ENCODE data around the gene B3GNT5. TPM values are rescaled to one million over a fixed set of nuclear protein-coding genes. Genes with fewer than 3 reads are reported as not detected.

Gene B3GNT5
- total RNA-seq, 1 donor from 2014 or later = 6.9 TPM

DNA sequence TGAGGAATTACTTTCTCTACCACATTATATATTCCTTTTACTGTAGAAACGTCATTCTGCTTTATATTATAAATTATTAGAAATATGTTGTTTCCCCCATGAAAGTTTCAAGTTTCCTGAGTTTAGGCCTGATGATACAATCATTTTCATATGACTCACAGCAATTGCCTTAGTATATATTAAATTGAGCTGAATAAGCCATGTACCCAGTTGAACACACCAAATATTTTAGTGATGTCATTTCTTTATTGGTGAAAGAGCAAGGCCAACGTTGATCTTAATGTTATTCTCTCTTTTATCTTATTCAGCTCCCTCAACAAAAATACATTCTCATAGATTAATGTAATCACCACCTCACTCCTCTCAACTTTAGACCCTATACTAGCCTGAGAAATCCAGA, 30.8 kb downstream of the B3GNT5 start:
- no peak for DNase-seq (ENCODE audit: low spot score)
- H3K4me1 Mint-ChIP-seq (ENCODE audit: unreplicated experiment) = no peaks in the 10 kb centered on the region
- H3K4me3 Mint-ChIP-seq (ENCODE audit: unreplicated experiment) = no peak overlapping the region
- no peaks in the 10 kb centered on the region for H3K9me3 Mint-ChIP-seq (ENCODE audit: unreplicated experiment)
- no peak for TF ChIP-seq CTCF (IDR thresholded peaks at IDR 0.05; ENCODE audit: unreplicated experiment)
- no peak overlapping the region for H3K27ac Mint-ChIP-seq (ENCODE audit: unreplicated experiment)
- no peaks in the 10 kb centered on the region for H3K36me3 Mint-ChIP-seq (ENCODE audit: low read depth, unreplicated experiment)
- H3K27me3 Mint-ChIP-seq (ENCODE audit: unreplicated experiment) = peaks cover 1% of the 10 kb centered on the region

GRCh38 chr3:183284570-183284969, 31.5 kb downstream of the B3GNT5 start:
- no peak for TF ChIP-seq CTCF (IDR thresholded peaks at IDR 0.05; ENCODE audit: unreplicated experiment)
- Mint-ChIP-seq H3K4me3 (ENCODE audit: unreplicated experiment) (no peak overlapping the region), H3K9me3 (ENCODE audit: unreplicated experiment) (no peaks in the 10 kb centered on the region), H3K27ac (ENCODE audit: unreplicated experiment) (no peak overlapping the region), H3K4me1 (ENCODE audit: unreplicated experiment) (no peaks in the 10 kb centered on the region), H3K27me3 (ENCODE audit: unreplicated experiment) (peaks cover 1% of the 10 kb centered on the region), H3K36me3 (ENCODE audit: low read depth, unreplicated experiment) (no peaks in the 10 kb centered on the region)
- no peak for DNase-seq (ENCODE audit: low spot score)

DNA sequence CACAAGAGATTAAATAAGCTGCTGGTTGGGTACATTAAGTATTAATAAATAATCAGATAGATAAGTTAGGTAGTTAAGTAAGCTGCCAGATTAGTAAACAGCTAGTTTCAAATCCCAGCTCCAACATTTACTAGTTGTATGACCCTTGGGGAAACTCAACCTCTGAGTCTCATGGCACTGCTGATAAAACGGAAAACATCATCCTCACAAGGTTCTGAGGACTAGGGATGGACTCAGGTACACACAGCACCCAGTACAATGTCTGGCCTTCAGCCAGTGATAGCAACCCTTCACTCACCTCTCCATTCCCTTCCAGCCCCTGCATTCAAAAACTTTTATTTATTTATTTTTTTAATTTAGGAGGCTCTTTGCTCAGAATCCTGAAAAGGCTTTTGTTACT, 32.3 kb downstream of the B3GNT5 start:
- Mint-ChIP-seq H3K27me3 (ENCODE audit: unreplicated experiment) (peaks cover 1% of the 10 kb centered on the region), H3K36me3 (ENCODE audit: low read depth, unreplicated experiment) (no peaks in the 10 kb centered on the region), H3K4me1 (ENCODE audit: unreplicated experiment) (no peaks in the 10 kb centered on the region), H3K4me3 (ENCODE audit: unreplicated experiment) (no peak overlapping the region), H3K27ac (ENCODE audit: unreplicated experiment) (no peak overlapping the region), H3K9me3 (ENCODE audit: unreplicated experiment) (no peaks in the 10 kb centered on the region)
- TF ChIP-seq CTCF (IDR thresholded peaks at IDR 0.05; ENCODE audit: unreplicated experiment) = no peak
- DNase-seq (ENCODE audit: low spot score) = no peak

- no peak overlapping the region for H3K4me3 Mint-ChIP-seq (ENCODE audit: unreplicated experiment)
- H3K4me1 Mint-ChIP-seq (ENCODE audit: unreplicated experiment) = no peaks in the 10 kb centered on the region
- H3K27me3 Mint-ChIP-seq (ENCODE audit: unreplicated experiment) = peaks cover 1% of the 10 kb centered on the region
- H3K27ac Mint-ChIP-seq (ENCODE audit: unreplicated experiment) = no peak overlapping the region
- no peaks in the 10 kb centered on the region for H3K36me3 Mint-ChIP-seq (ENCODE audit: low read depth, unreplicated experiment)
- DNase-seq (ENCODE audit: low spot score) = peak; percentile 41
- no peaks in the 10 kb centered on the region for H3K9me3 Mint-ChIP-seq (ENCODE audit: unreplicated experiment)
- TF ChIP-seq CTCF (IDR thresholded peaks at IDR 0.05; ENCODE audit: unreplicated experiment) = no peak
These were observed 32.9 kb downstream of the B3GNT5 start for GRCh38 chr3:183285828-183286457.

GRCh38 chr3:183287301-183287971, 34.4 kb downstream of the B3GNT5 start:
- no peaks in the 10 kb centered on the region for H3K4me1 Mint-ChIP-seq (ENCODE audit: unreplicated experiment)
- no peaks in the 10 kb centered on the region for H3K36me3 Mint-ChIP-seq (ENCODE audit: low read depth, unreplicated experiment)
- peaks cover 1% of the 10 kb centered on the region for H3K27me3 Mint-ChIP-seq (ENCODE audit: unreplicated experiment)

More at GRCh38 chr3:183287301-183287971, 34.4 kb downstream of the B3GNT5 start:
- Mint-ChIP-seq H3K9me3 (ENCODE audit: unreplicated experiment) (no peaks in the 10 kb centered on the region), H3K27ac (ENCODE audit: unreplicated experiment) (no peak overlapping the region), H3K4me3 (ENCODE audit: unreplicated experiment) (no peak overlapping the region)
- TF ChIP-seq CTCF (IDR thresholded peaks at IDR 0.05; ENCODE audit: unreplicated experiment) = no peak
- no peak for DNase-seq (ENCODE audit: low spot score)
